Transverse colon (tissue), 4 donors: ENCODE results near the gene GALNT1. TPM values are rescaled to one million over a fixed set of nuclear protein-coding genes. Genes with fewer than 3 reads are reported as not detected.

Source experiments
- DNase-seq: peaks from one replicate; pipeline ENCODE4 v3.0.0-alpha.2; 2019
- H3K27ac ChIP-seq, 4 donors: fragments of 200-600 bp; sonication (generic); 2 replicates each; pipeline ENCODE4 v1.5.1; 2016 to 2018; ENCODE audit warnings: inconsistent platforms in 4 of 4
- H3K27me3 ChIP-seq: fragments of 200-600 bp; sonication (generic); 2 replicates; pipeline ENCODE4 v1.5.1; 2017; ENCODE audit warnings: inconsistent platforms
- H3K36me3 ChIP-seq, 4 donors: fragments of 200-600 bp; sonication (generic); 2 replicates each; pipeline ENCODE4 v1.5.1; 2017 to 2019; ENCODE audit warnings: inconsistent platforms in 4 of 4
- H3K4me1 ChIP-seq, 4 donors: fragments of 200-600 bp; sonication (generic); 2 replicates each; pipeline ENCODE4 v1.5.1; 2017 to 2020; ENCODE audit warnings: inconsistent platforms in 4 of 4
- H3K4me3 ChIP-seq, 4 donors: fragments of 200-600 bp; sonication (generic); 1 replicate in 1 of 4; 2 replicates in 3 of 4; pipeline versions ENCODE4 v1.5.1 to v1.6.1; 2017 to 2019; ENCODE audit warnings: inconsistent platforms in 4 of 4
- H3K9me3 ChIP-seq, 2 donors: fragments of 200-600 bp; sonication (generic); 2 replicates each; pipeline ENCODE4 v1.5.1; 2017 to 2019; ENCODE audit warnings: inconsistent platforms in 2 of 2
- CTCF ChIP-seq, 5 experiments: fragments of 200-600 bp in 3 of 5; fragments of 450-650 bp in 2 of 5; sonication (generic) in 3 of 5; IDR thresholded peaks; 1 replicate in 2 of 5; 2 replicates in 3 of 5; pipeline ENCODE4 v1.5.1; 2016 to 2017; ENCODE audit warnings: antibody characterized with exemption in 5 of 5, inconsistent platforms in 3 of 5, mild to moderate bottlenecking in 2 of 5, moderate library complexity in 1 of 5
- EP300 ChIP-seq: sonication (generic); formaldehyde crosslinking; IDR thresholded peaks from one replicate; pipeline ENCODE4 v1.6.1; 2017; ENCODE audit warnings: antibody characterized with exemption, low read depth
- POLR2A ChIP-seq: fragments of 450-650 bp; IDR thresholded peaks from one replicate; pipeline ENCODE4 v1.6.1; 2016; ENCODE audit warnings: antibody characterized with exemption, mild to moderate bottlenecking, moderate library complexity
- POLR2AphosphoS5 ChIP-seq, 3 donors: sonication (generic); formaldehyde crosslinking; IDR thresholded peaks; one replicate each; pipeline ENCODE4 v1.6.1; 2016; ENCODE audit warnings: antibody characterized with exemption in 3 of 3
- WGBS, 2 donors: methylation state at CpG; one replicate each; pipeline ENCODE4 v1.1.5; 2018; ENCODE audit warnings: low coverage in 1 of 2; 5-methylcytosine and 5-hydroxymethylcytosine counted together
- in situ Hi-C, 4 donors: fragments of 200-750 bp; cut with MboI; loops; one replicate each; pipeline versions ENCODE4 v1.15.0 to v1.15.1; 2017; ENCODE audit warnings: low sequenced_read_pairs in 3 of 4, low pct_ligation_motif_present in 1 of 4, low pct_unique_long_range_greater_than_20kb in 1 of 4
- intact Hi-C: fragments of 100-400 bp; cut with DNase I; formaldehyde crosslinking; loops from one replicate; pipeline ENCODE4 v1.15.1; 2023; ENCODE audit warnings: low total_unique reads
- total RNA-seq, 4 donors: library from RNA; depleted of rRNA; stranded (reverse); fragments of >200 nt; gene quantifications; one replicate each; pipeline ENCODE4 v1.1.0, GENCODE V29; 2016

The GALNT1 gene
- total RNA-seq, 4 donors from 2014 or later = 21.7 to 86.8 (median 57.6) TPM

- in situ Hi-C loops = no loop called here
- no peak for TF ChIP-seq POLR2A
- TF ChIP-seq CTCF (IDR thresholded peaks at IDR 0.05) = no peak
- TF ChIP-seq EP300 = no peak
- TF ChIP-seq POLR2AphosphoS5 (IDR thresholded peaks at IDR 0.05) = no peak
- Histone ChIP-seq H3K36me3 (no peaks in the 10 kb centered on the region), H3K27ac (no peak overlapping the region), H3K9me3 (peaks cover 15 to 17% of the 10 kb centered on the region in 2 donors), H3K4me3 (no peak overlapping the region), H3K4me1 (peaks cover 0 to 11% (median 0%) of the 10 kb centered on the region in 4 donors), H3K27me3 (no peaks in the 10 kb centered on the region)
- WGBS, 2 donors = 80 to 85% methylated on average over 2 to 3 of the region's 3 CpGs
- intact Hi-C loops = no loop called here
- no peak for DNase-seq
These were observed 22.0 kb downstream of the GALNT1 start for GRCh38 chr18:35603528-35603927.

GRCh38 chr18:35604369-35604768 lies 22.8 kb downstream of the GALNT1 start:
- 86 to 100% methylated on average over 3 of the region's 3 CpGs for WGBS, 2 donors
- TF ChIP-seq POLR2AphosphoS5 (IDR thresholded peaks at IDR 0.05) (no peak), EP300 (no peak), CTCF (IDR thresholded peaks at IDR 0.05) (no peak), POLR2A (no peak)
- intact Hi-C loops (no loop called here), in situ Hi-C loops (no loop called here)
- H3K36me3 ChIP-seq = no peaks in the 10 kb centered on the region
- no peaks in the 10 kb centered on the region for H3K27me3 ChIP-seq
- H3K9me3 ChIP-seq = peaks cover 15 to 17% of the 10 kb centered on the region in 2 donors
- H3K4me1 ChIP-seq = peaks cover 0 to 17% (median 0%) of the 10 kb centered on the region in 4 donors
- DNase-seq = no peak
- H3K4me3 ChIP-seq = no peak overlapping the region
- H3K27ac ChIP-seq = no peak overlapping the region

GRCh38 chr18:35605686-35606417 lies 24.3 kb downstream of the GALNT1 start:
- Histone ChIP-seq H3K4me3 (no peak overlapping the region), H3K36me3 (no peaks in the 10 kb centered on the region), H3K27ac (no peak overlapping the region), H3K9me3 (peaks cover 15 to 17% of the 10 kb centered on the region in 2 donors), H3K4me1 (peaks cover 0 to 31% (median 0%) of the 10 kb centered on the region in 4 donors), H3K27me3 (no peaks in the 10 kb centered on the region)
- TF ChIP-seq EP300 (no peak), CTCF (IDR thresholded peaks at IDR 0.05) (no peak), POLR2AphosphoS5 (IDR thresholded peaks at IDR 0.05) (no peak), POLR2A (no peak)
- no peak for DNase-seq
- intact Hi-C loops (no loop called here), in situ Hi-C loops (no loop called here)
- whole genome bisulfite sequencing, 2 donors = 56 to 75% methylated on average over 2 to 3 of the region's 3 CpGs

- in situ Hi-C loops = no loop called here
- no peak overlapping the region for H3K4me3 ChIP-seq
- 91 to 100% methylated on average over 1 of the region's 1 CpG for WGBS, 2 donors
- H3K4me1 ChIP-seq = peaks cover 0 to 54% (median 0%) of the 10 kb centered on the region in 4 donors
- H3K27me3 ChIP-seq = no peaks in the 10 kb centered on the region
- intact Hi-C loops = no loop called here
- no peak for DNase-seq
- TF ChIP-seq CTCF (IDR thresholded peaks at IDR 0.05) = no peak
- no peak for TF ChIP-seq POLR2AphosphoS5 (IDR thresholded peaks at IDR 0.05)
- no peak for TF ChIP-seq POLR2A
- no peak overlapping the region for H3K27ac ChIP-seq
- no peaks in the 10 kb centered on the region for H3K36me3 ChIP-seq
- no peaks in the 10 kb centered on the region for H3K9me3 ChIP-seq
These were observed 27.7 kb downstream of the GALNT1 start for GRCh38 chr18:35609236-35609635.
